Measurements from ENCODE around the gene IL6.
"Not testable (repeated sequence)": the region's sequence is repeated elsewhere in the genome, so short reads cannot be mapped to it uniquely, and the experiment has no call there.

IL6 gene

GRCh38 chr7:22726907-22727713 is at the start of gene IL6:
TSS of gene IL6 (plus strand) at chr7:22727200. CDS start at chr7:22727263, 63 bp downstream.
- DNase-seq, result peak; percentile 2 to 65

GRCh38 chr7:22677263-22677662 is 49.7 kb upstream of the IL6 start:
- not testable (repeated sequence) for DNase-seq

- no peak for DNase-seq
These were observed 49.3 kb upstream of the IL6 start for GRCh38 chr7:22677680-22678079.

GRCh38 chr7:22680482-22680911 is 46.5 kb upstream of the IL6 start:
- DNase-seq, result peak in 1 of 2 donors; percentile 31

- DNase-seq, result no peak
These were observed 45.7 kb upstream of the IL6 start for GRCh38 chr7:22681312-22681711.

- no peak for DNase-seq
These were observed 44.9 kb upstream of the IL6 start for GRCh38 chr7:22681852-22682657.

GRCh38 chr7:22683379-22683778 is 43.6 kb upstream of the IL6 start:
- no peak for DNase-seq

GRCh38 chr7:22686620-22687019 is 40.4 kb upstream of the IL6 start:
- no peak for DNase-seq

GRCh38 chr7:22688084-22688483 is 38.9 kb upstream of the IL6 start:
- no peak for DNase-seq

- DNase-seq, result not testable (repeated sequence)
These were observed 38.1 kb upstream of the IL6 start for GRCh38 chr7:22688934-22689333.

GRCh38 chr7:22694597-22695207 is 32.3 kb upstream of the IL6 start:
- no peak for DNase-seq

- DNase-seq, result no peak
These were observed 31.4 kb upstream of the IL6 start for GRCh38 chr7:22695476-22696132.

- no peak for DNase-seq
These were observed 30.3 kb upstream of the IL6 start for GRCh38 chr7:22696541-22697228.

GRCh38 chr7:22697322-22697859 is 29.6 kb upstream of the IL6 start:
- no peak for DNase-seq

GRCh38 chr7:22697876-22698606 is 29.0 kb upstream of the IL6 start:
- peak; percentile 44 to 56 for DNase-seq

GRCh38 chr7:22698767-22699166 is 28.2 kb upstream of the IL6 start:
- no peak for DNase-seq

GRCh38 chr7:22700559-22701002 is 26.4 kb upstream of the IL6 start:
- no peak for DNase-seq

- DNase-seq, result no peak
These were observed 24.5 kb upstream of the IL6 start for GRCh38 chr7:22702516-22702915.

GRCh38 chr7:22703107-22703855 is 23.7 kb upstream of the IL6 start:
- DNase-seq, result not testable (repeated sequence)

- DNase-seq, result not testable (repeated sequence)
These were observed 22.9 kb upstream of the IL6 start for GRCh38 chr7:22703978-22704610.
